ENCODE results near the gene FZD8.

FZD8 gene

GRCh38 chr10:35595106-35595505, 47.0 kb downstream of the FZD8 start:
- DNase-seq: no peak
- no peak for TF ChIP-seq CTCF (IDR thresholded peaks at IDR 0.05)
- H3K9me3 Mint-ChIP-seq: peaks cover 22% of the 10 kb centered on the region
- peaks cover 5% of the 10 kb centered on the region for H3K4me1 Mint-ChIP-seq
- no peaks in the 10 kb centered on the region for H3K36me3 Mint-ChIP-seq (ENCODE audit: low read depth)
- no peak overlapping the region for H3K27ac Mint-ChIP-seq
- H3K4me3 Mint-ChIP-seq: no peak overlapping the region
- peaks cover 15% of the 10 kb centered on the region for H3K27me3 Mint-ChIP-seq (ENCODE audit: low read depth, poor library complexity)

GRCh38 chr10:35594115-35595079, 47.7 kb downstream of the FZD8 start:
- no peak for TF ChIP-seq CTCF (IDR thresholded peaks at IDR 0.05)
- Mint-ChIP-seq H3K27me3 (ENCODE audit: low read depth, poor library complexity) (peaks cover 11% of the 10 kb centered on the region), H3K4me3 (no peak overlapping the region), H3K36me3 (ENCODE audit: low read depth) (no peaks in the 10 kb centered on the region), H3K27ac (no peak overlapping the region), H3K4me1 (peaks cover 5% of the 10 kb centered on the region), H3K9me3 (peaks cover 21% of the 10 kb centered on the region)
- DNase-seq: no peak

GRCh38 chr10:35592441-35592840, 49.7 kb downstream of the FZD8 start:
- H3K9me3 Mint-ChIP-seq: peaks cover 21% of the 10 kb centered on the region
- H3K36me3 Mint-ChIP-seq (ENCODE audit: low read depth): no peaks in the 10 kb centered on the region
- H3K27ac Mint-ChIP-seq: no peak overlapping the region
- peaks cover 5% of the 10 kb centered on the region for H3K4me1 Mint-ChIP-seq
- no peak for DNase-seq
- H3K27me3 Mint-ChIP-seq (ENCODE audit: low read depth, poor library complexity): peaks cover 7% of the 10 kb centered on the region
- no peak overlapping the region for H3K4me3 Mint-ChIP-seq
- TF ChIP-seq CTCF (IDR thresholded peaks at IDR 0.05): no peak

GRCh38 chr10:35588836-35589235, 53.3 kb downstream of the FZD8 start:
- Mint-ChIP-seq H3K27me3 (ENCODE audit: low read depth, poor library complexity) (peaks cover 18% of the 10 kb centered on the region), H3K27ac (no peak overlapping the region)

More at GRCh38 chr10:35588836-35589235, 53.3 kb downstream of the FZD8 start:
- H3K4me3 Mint-ChIP-seq: no peak overlapping the region
- peaks cover 21% of the 10 kb centered on the region for H3K9me3 Mint-ChIP-seq
- H3K4me1 Mint-ChIP-seq: peaks cover 9% of the 10 kb centered on the region
- no peak for DNase-seq
- H3K36me3 Mint-ChIP-seq (ENCODE audit: low read depth): no peaks in the 10 kb centered on the region
- TF ChIP-seq CTCF (IDR thresholded peaks at IDR 0.05): no peak
